ENCODE results near the gene PEX14.

Gene PEX14

DNA sequence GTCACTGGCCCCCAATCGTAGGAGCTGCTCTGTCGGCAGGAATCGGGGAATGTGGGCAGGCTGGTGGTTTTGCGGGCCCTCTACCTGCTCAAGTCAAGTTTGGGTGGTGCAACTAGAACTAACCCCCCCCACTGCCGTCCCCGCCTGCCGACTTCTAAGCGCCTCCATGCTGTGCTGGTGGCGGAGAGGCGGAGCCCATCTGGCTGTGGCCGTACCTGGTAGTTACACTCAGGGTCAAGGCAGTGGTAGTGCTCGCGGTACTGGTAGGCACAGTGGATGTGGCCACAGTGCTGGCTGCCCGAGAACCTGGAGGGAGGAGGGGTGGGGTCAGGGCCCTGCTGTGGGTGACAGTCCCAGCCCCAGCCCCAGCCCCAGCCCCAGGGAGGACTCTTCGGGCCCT is 181.7 kb downstream of the PEX14 start:
- H3K4me3 ChIP-seq (replicated peaks; ENCODE audit: low read depth, low read length) = no peak overlapping the region
- DNase-seq (ENCODE audit: extremely low read depth, low read depth) = no peak
- no peak for TF ChIP-seq CTCF (IDR thresholded peaks at IDR 0.05; ENCODE audit: low read depth, low read length, missing control alignments)

DNA sequence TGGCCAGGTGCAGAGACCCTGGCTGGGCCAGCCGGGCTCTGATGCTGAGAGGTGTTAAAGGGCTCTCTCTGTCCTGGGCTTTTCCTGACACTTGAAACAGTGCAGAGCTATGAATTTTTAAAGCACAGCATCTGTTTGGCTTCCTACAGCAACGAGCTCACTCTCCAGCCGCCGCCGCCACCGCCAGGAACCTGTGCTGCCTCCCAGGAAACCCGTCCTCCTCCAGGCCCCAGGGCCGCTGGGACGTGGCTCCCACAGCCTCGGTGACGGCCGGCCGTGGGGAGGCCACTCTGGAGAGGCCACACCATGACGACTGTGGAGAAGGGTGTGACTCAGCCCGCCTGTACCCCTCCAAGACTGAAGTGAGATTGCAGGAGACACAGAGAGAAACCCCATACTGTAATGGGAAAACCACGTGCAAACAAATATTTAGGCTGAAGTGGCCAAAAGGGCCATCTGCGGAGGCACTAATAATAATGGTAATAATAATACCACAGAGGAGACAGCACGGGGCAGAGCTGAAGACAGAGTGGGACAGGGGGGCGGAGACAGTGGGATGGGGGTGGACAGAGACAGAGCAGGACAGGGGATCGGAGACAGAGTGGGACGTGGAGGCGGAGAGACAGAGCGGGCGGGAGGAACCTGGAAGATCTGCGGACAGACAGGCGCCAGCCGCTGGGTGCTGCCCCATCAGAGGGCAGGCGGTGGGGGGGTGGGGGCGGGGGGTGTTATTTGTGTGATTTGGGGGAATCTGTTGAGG is 182.5 kb downstream of the PEX14 start:
- TF ChIP-seq CTCF (IDR thresholded peaks at IDR 0.05; ENCODE audit: low read depth, low read length, missing control alignments) = no peak
- no peak overlapping the region for H3K4me3 ChIP-seq (replicated peaks; ENCODE audit: low read depth, low read length)
- no peak for DNase-seq (ENCODE audit: extremely low read depth, low read depth)

- DNase-seq (ENCODE audit: extremely low read depth, low read depth) = no peak
- no peak for TF ChIP-seq CTCF (IDR thresholded peaks at IDR 0.05; ENCODE audit: low read depth, low read length, missing control alignments)
- no peak overlapping the region for H3K4me3 ChIP-seq (replicated peaks; ENCODE audit: low read depth, low read length)
Observed at GRCh38 chr1:10658396-10659066, 183.8 kb downstream of the PEX14 start.

GRCh38 chr1:10659218-10659617 is 184.5 kb downstream of the PEX14 start:
- H3K4me3 ChIP-seq (replicated peaks; ENCODE audit: low read depth, low read length) = no peak overlapping the region
- TF ChIP-seq CTCF (IDR thresholded peaks at IDR 0.05; ENCODE audit: low read depth, low read length, missing control alignments) = no peak
- DNase-seq (ENCODE audit: extremely low read depth, low read depth) = no peak

GRCh38 chr1:10659646-10660540 is 185.1 kb downstream of the PEX14 start:
- no peak for TF ChIP-seq CTCF (IDR thresholded peaks at IDR 0.05; ENCODE audit: low read depth, low read length, missing control alignments)
- no peak overlapping the region for H3K4me3 ChIP-seq (replicated peaks; ENCODE audit: low read depth, low read length)
- no peak for DNase-seq (ENCODE audit: extremely low read depth, low read depth)

GRCh38 chr1:10661453-10661852 is 186.7 kb downstream of the PEX14 start:
- no peak for TF ChIP-seq CTCF (IDR thresholded peaks at IDR 0.05; ENCODE audit: low read depth, low read length, missing control alignments)
- H3K4me3 ChIP-seq (replicated peaks; ENCODE audit: low read depth, low read length) = no peak overlapping the region
- DNase-seq (ENCODE audit: extremely low read depth, low read depth) = no peak
